Measurements from ENCODE around the gene MAP4K3. TPM values are rescaled to one million over a fixed set of nuclear protein-coding genes. Genes with fewer than 3 reads are reported as not detected.

MAP4K3 gene
- 9.9 and 11.0 TPM in 2 replicates for total RNA-seq

- Mint-ChIP-seq H3K27ac (peak within 1 kb of the TSS; percentile 74), H3K4me1 (peaks cover 20% of the 10 kb centered on the region), H3K9me3 (no peaks in the 10 kb centered on the region), H3K27me3 (no peaks in the 10 kb centered on the region), H3K36me3 (ENCODE audit: low read depth) (peaks cover 2% of the 10 kb centered on the region), H3K4me3 (peak within 1 kb of the TSS; percentile 89)
- TF ChIP-seq, protein P1, sequence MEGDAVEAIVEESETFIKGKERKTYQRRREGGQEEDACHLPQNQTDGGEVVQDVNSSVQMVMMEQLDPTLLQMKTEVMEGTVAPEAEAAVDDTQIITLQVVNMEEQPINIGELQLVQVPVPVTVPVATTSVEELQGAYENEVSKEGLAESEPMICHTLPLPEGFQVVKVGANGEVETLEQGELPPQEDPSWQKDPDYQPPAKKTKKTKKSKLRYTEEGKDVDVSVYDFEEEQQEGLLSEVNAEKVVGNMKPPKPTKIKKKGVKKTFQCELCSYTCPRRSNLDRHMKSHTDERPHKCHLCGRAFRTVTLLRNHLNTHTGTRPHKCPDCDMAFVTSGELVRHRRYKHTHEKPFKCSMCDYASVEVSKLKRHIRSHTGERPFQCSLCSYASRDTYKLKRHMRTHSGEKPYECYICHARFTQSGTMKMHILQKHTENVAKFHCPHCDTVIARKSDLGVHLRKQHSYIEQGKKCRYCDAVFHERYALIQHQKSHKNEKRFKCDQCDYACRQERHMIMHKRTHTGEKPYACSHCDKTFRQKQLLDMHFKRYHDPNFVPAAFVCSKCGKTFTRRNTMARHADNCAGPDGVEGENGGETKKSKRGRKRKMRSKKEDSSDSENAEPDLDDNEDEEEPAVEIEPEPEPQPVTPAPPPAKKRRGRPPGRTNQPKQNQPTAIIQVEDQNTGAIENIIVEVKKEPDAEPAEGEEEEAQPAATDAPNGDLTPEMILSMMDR (IDR thresholded peaks at IDR 0.05), result no peak
- intact Hi-C loops (cut with micrococcal nuclease), result loop anchor here (1.0 to 5.0 kb wide), 7 partner anchors 40 to 342 kb away; partner anchors contain the start of gene THUMPD2
- POLR2A ChIA-PET, result interaction anchor here (0.8 to 2.3 kb wide), 8 partner anchors 32 to 316 kb away, joined by 3 to 9 read pairs (median 4); partner anchors contain the start of gene SOS1
- ATAC-seq (ENCODE audit: low read depth) (peak; percentile 82), DNase-seq (peak; percentile 74)
- CTCF ChIA-PET, result interaction anchor here (1.3 to 2.8 kb wide), 2 partner anchors 58 to 294 kb away, joined by 3 to 11 read pairs; no protein-coding TSS in a partner anchor
Observed at GRCh38 chr2:39436592-39437521, at the start of gene MAP4K3. MAP4K3 (minus strand) TSS chr2:39437285; CDS start chr2:39436987, 298 bp downstream.

GRCh38 chr2:39486071-39486470, 49.0 kb upstream of the MAP4K3 start:
- H3K9me3 Mint-ChIP-seq, result no peaks in the 10 kb centered on the region
- peaks cover 2% of the 10 kb centered on the region for H3K27me3 Mint-ChIP-seq
- H3K27ac Mint-ChIP-seq, result no peak overlapping the region
- no peak for DNase-seq
- ChIA-PET POLR2A (no interaction called here), CTCF (no interaction called here)
- no peak for ATAC-seq (ENCODE audit: low read depth)
- H3K4me1 Mint-ChIP-seq, result peaks cover 22% of the 10 kb centered on the region
- no peak overlapping the region for H3K4me3 Mint-ChIP-seq
- no peaks in the 10 kb centered on the region for H3K36me3 Mint-ChIP-seq (ENCODE audit: low read depth)
- TF ChIP-seq, protein P1 (IDR thresholded peaks at IDR 0.05), result no peak
- intact Hi-C loops (cut with micrococcal nuclease), result no loop called here

DNA sequence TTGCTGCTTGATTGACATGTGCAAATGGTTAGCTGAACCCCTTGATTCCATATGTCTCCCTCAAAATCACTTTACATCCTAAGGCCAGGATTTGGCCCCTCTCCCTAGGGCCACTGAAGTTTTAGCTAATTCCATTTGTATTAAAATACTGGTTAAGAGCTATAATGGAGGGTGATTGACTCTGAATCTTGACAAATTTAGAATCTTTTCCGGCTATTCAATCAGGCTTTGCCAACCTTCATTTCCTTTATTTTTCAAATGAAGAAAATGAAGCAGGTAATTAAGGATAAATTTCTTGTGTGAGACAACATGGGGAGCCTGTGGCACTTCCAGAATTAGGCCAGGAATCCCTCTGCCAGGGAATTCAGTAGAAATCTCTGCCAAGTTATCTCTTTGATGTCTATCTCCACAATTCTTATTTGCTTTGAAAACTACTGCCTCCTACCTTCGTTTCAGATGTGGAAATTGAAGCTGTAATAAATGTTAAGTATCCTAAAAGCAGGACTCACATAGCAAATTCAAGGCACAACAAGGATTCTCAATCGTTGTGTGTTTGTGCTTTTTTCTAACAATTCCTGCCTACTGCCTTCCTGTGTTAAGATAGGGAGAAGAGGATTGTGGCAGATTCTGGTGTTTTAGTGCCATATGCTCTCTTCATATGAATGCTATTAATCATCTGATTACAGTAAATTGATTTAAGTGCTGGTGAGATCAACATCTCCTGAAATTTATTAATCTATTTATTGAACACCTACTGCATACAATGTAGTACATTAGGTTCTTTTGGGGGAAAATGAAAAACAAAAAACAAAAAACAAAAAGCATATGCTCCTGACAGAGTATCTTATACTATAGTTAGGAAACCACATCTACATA, 47.8 kb upstream of the MAP4K3 start:
- Mint-ChIP-seq H3K27ac (no peak overlapping the region), H3K36me3 (ENCODE audit: low read depth) (no peaks in the 10 kb centered on the region)
- CTCF ChIA-PET, result no interaction called here

DNA sequence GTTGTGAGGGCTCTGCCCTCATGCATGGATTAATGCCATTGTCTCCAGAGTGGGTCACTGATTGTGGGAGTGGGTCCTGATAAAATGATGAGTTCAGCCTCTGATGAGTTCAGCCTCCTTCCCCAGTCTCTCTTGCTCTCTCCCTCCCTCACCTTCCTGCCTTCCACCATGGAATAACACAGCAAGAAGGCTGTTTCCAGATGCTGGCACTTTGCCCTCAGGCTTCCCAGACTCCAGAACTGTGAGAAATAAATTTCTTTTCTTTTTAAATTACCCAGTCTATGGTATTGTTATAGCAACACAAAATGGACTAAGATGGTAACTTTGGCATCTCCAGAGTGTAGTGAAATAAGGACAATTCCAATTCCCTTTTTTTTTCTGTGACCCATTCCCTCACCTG, 47.1 kb upstream of the MAP4K3 start:
- ChIA-PET CTCF (no interaction called here), POLR2A (interaction anchor here (0.5 kb wide), 1 partner anchor 9 kb away, joined by 3 read pairs; no protein-coding TSS in a partner anchor)
- H3K4me1 Mint-ChIP-seq, result peaks cover 19% of the 10 kb centered on the region
- DNase-seq (no peak), ATAC-seq (ENCODE audit: low read depth) (no peak)
- intact Hi-C loops (cut with micrococcal nuclease), result no loop called here
- no peaks in the 10 kb centered on the region for H3K36me3 Mint-ChIP-seq (ENCODE audit: low read depth)
- TF ChIP-seq, protein P1 (IDR thresholded peaks at IDR 0.05), result no peak
- no peaks in the 10 kb centered on the region for H3K27me3 Mint-ChIP-seq
- H3K27ac Mint-ChIP-seq, result no peak overlapping the region
- H3K9me3 Mint-ChIP-seq, result no peaks in the 10 kb centered on the region
- H3K4me3 Mint-ChIP-seq, result no peak overlapping the region

More for the DNA sequence above, 47.8 kb upstream of the MAP4K3 start:
- TF ChIP-seq, protein P1 (IDR thresholded peaks at IDR 0.05), result no peak
- intact Hi-C loops (cut with micrococcal nuclease), result no loop called here
- peaks cover 20% of the 10 kb centered on the region for H3K4me1 Mint-ChIP-seq
- POLR2A ChIA-PET, result no interaction called here
- no peaks in the 10 kb centered on the region for H3K27me3 Mint-ChIP-seq
- ATAC-seq (ENCODE audit: low read depth) (no peak), DNase-seq (no peak)
- no peak overlapping the region for H3K4me3 Mint-ChIP-seq
- no peaks in the 10 kb centered on the region for H3K9me3 Mint-ChIP-seq

Data from activated B cell treated with CpG ODN at 0.5 μM for 24 hours (primary cell).